NB4 (cell line): ENCODE results near the gene PTPN3.

Source experiments
- DNase-seq: peaks from one replicate; pipeline ENCODE4 v3.0.0; 2010; ENCODE audit warnings: low read depth
- H3K4me3 ChIP-seq: one replicate; pipeline ENCODE4 v1.5.1; 2011; ENCODE audit warnings: mild to moderate bottlenecking, low read depth, low read length, moderate library complexity
- MAX ChIP-seq: IDR thresholded peaks from 2 replicates; pipeline ENCODE4 v1.6.1; 2011; ENCODE audit warnings: low read depth, low read length
- MYC ChIP-seq: IDR thresholded peaks from 2 replicates; pipeline ENCODE4 v1.6.1; 2011; ENCODE audit warnings: low read depth, low read length
- POLR2A ChIP-seq: IDR thresholded peaks from 2 replicates; pipeline ENCODE4 v1.6.1; 2011; ENCODE audit warnings: mild to moderate bottlenecking; ENCODE audit not compliant: insufficient read length; ENCODE audit errors: extremely low read depth
- TF ChIP-seq, protein P1 (sequence below): IDR thresholded peaks from one replicate; pipeline ENCODE4 v1.5.1; 2012; ENCODE audit warnings: low read depth, low read length

The PTPN3 gene

DNA sequence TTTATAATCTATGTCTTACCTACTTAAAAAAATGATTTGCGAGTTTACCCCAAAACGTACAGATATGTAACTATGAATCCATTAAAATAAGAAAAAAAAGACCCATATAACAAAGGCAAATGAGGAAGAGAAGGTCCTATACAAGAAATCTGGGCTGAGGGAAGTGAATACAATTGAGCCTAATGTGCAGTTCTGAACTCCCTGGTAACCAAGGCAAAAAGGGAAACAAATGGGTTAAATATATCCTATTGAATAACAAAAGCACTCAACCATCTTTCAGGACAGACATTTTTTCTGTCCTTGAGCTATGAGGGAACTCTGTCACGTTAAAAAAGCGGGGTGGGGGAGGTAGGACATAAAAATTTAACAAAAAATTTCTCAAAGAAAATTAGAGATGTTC is 78.6 kb downstream of the PTPN3 start:
- peak; percentile 63 for DNase-seq
- TF ChIP-seq MAX (no peak), POLR2A (no peak), MYC (no peak)
- TF ChIP-seq, protein P1, sequence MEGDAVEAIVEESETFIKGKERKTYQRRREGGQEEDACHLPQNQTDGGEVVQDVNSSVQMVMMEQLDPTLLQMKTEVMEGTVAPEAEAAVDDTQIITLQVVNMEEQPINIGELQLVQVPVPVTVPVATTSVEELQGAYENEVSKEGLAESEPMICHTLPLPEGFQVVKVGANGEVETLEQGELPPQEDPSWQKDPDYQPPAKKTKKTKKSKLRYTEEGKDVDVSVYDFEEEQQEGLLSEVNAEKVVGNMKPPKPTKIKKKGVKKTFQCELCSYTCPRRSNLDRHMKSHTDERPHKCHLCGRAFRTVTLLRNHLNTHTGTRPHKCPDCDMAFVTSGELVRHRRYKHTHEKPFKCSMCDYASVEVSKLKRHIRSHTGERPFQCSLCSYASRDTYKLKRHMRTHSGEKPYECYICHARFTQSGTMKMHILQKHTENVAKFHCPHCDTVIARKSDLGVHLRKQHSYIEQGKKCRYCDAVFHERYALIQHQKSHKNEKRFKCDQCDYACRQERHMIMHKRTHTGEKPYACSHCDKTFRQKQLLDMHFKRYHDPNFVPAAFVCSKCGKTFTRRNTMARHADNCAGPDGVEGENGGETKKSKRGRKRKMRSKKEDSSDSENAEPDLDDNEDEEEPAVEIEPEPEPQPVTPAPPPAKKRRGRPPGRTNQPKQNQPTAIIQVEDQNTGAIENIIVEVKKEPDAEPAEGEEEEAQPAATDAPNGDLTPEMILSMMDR = no peak
- H3K4me3 ChIP-seq = peak overlapping the region; percentile 72

- TF ChIP-seq MYC (no peak), POLR2A (no peak), MAX (no peak)
- TF ChIP-seq, protein P1 = no peak
- peak; percentile 96 for DNase-seq
- peak overlapping the region; percentile 72 for H3K4me3 ChIP-seq
Measured at GRCh38 chr9:109418827-109419226, 79.3 kb downstream of the PTPN3 start.

DNA sequence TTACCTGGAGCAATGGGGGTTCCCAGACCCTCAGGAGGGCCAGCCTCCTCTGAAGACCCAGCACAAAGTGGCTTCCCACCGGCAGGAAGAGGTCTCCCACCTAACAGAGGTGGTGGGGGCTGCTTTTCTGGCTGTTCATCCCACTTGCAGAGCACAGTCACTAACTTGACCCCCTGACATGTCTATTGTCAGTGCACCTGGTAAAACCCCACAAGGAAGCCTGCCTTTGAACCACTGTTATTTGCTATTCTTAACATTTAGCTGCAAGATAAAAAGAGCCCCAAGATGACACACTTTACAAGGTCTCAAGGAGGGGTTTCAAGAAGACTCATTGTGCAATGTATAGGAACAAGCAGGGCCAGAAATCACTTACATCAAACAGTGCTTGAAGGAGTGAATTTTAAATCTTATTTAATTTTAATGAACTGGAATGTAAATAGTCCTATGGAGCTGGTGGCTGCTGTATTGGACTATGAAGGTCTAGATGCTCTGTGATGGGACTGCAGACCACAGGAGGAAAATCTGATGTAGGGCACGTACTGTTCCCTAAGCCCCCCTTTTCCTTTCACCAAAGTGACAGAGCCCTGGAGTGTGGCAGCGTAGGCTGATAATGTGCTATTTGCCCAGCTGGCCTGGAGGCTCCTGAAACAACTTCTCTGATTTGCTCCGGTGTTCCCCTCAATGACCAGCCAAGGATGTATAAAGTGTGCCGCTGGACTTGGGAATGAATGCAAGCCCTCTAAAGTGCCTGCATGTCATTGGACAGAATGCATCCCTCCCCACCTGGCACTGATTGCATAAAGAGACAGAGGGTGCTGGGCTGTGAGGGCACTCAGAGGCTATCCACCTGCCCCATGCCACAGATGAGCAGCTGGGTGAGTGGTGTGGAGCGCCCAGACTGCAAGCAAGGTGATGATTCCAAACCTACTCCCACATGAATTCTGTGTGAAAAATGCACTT is 80.2 kb downstream of the PTPN3 start:
- TF ChIP-seq POLR2A (no peak), MYC (no peak), MAX (no peak)
- TF ChIP-seq, protein P1 = no peak
- peak; percentile 71 for DNase-seq
- H3K4me3 ChIP-seq = peak overlapping the region; percentile 72

- DNase-seq = peak; percentile 83
- peak overlapping the region; percentile 72 for H3K4me3 ChIP-seq
- TF ChIP-seq, protein P1 = no peak
- peak; percentile 49 for TF ChIP-seq POLR2A
Measured at GRCh38 chr9:109417054-109417453, 81.1 kb downstream of the PTPN3 start.

DNA sequence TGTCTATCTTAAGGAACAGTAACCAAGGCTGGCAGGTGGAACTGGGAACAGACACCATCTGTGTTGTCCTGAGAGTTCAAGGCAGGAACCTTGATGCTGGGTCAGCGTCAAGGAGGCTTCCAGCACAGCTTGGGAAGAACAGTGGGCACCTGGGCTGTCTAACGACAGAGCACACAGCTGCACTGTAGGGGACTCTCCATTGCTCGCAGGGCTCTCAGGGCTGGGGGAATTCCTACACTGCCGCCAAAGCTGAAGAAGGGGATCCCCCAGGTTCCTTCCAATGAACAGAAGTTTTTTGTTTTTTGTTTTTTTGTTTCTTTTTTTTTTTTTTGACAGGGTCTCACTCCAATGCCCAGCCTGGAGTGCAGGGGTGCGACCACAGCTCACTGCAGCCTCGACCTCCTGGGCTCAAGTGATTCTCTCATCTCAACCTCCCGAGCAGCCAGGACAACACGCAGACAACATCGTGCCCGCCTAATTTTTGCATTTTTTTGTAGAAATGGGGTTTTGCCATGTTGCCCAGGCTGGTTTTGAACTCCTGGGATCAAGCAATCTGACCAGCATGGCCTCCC is 81.9 kb downstream of the PTPN3 start:
- TF ChIP-seq POLR2A = no peak
- TF ChIP-seq, protein P1 = no peak
- no peak for TF ChIP-seq MAX
- no peak for TF ChIP-seq MYC
- H3K4me3 ChIP-seq = peak overlapping the region; percentile 72

More for the DNA sequence above, 81.9 kb downstream of the PTPN3 start:
- no peak for DNase-seq
